Endothelial cell of umbilical vein (primary cell): ENCODE results near the gene SLX1A. TPM values are rescaled to one million over a fixed set of nuclear protein-coding genes. Genes with fewer than 3 reads are reported as not detected.
"Not testable (repeated sequence)": the region's sequence is repeated elsewhere in the genome, so short reads cannot be mapped to it uniquely, and the experiment has no call there.

Experiments
- BruUV-seq: library from RNA; stranded (reverse); fragments of 400-500 nt; replicated peaks from 2 replicates; lab custom pipeline; 2021; lab: Mats Ljungman, UMichigan
- CTCF ChIA-PET: fragments of 300-600, 350-600 bp; sonication (Branson Sonifier 250); formaldehyde crosslinking; loops from one replicate; lab custom pipeline; 2021; ENCODE audit warnings: antibody characterized with exemption, inconsistent platforms; lab: Charles Lee
- POLR2A ChIA-PET: fragments of 300-600, 350-600 bp; sonication (Branson Sonifier 250); formaldehyde crosslinking; loops from one replicate; lab custom pipeline; 2021; ENCODE audit warnings: antibody characterized with exemption, inconsistent platforms; lab: Charles Lee
- DNase-seq: peaks from one replicate; pipeline ENCODE4 v3.0.0-alpha.2; 2011; ENCODE audit warnings: low read depth, low spot score
- FAIRE-seq: peaks from 2 replicates; lab custom pipeline; 2011; peaks lifted over from hg19 to GRCh38; lab: Jason Lieb, UNC
- H2AFZ ChIP-seq: 2 replicates; pipeline ENCODE4 v1.6.0; 2012; ENCODE audit warnings: low read depth, low read length, control low read depth, inconsistent platforms
- H3K27ac ChIP-seq: 2 replicates; pipeline ENCODE4 v1.5.1; 2011; ENCODE audit warnings: low read depth, mild to moderate bottlenecking, control low read depth, low read length, moderate library complexity; ENCODE audit not compliant: insufficient read depth
- H3K27me3 ChIP-seq, 2 experiments: 2 replicates each; pipeline versions ENCODE4 v1.6.0 to v1.6.1; 2011; ENCODE audit warnings: low read length in 2 of 2, mixed read lengths in 1 of 2; ENCODE audit not compliant: control insufficient read depth in 2 of 2, insufficient read depth in 2 of 2
- H3K36me3 ChIP-seq, 2 experiments: 2 replicates in 1 of 2; 3 replicates in 1 of 2; pipeline ENCODE4 v1.5.1; 2011; ENCODE audit warnings: low read length in 2 of 2, mild to moderate bottlenecking in 1 of 2, moderate library complexity in 1 of 2; ENCODE audit not compliant: control insufficient read depth in 2 of 2, insufficient read depth in 2 of 2; ENCODE audit errors: extremely low read depth in 1 of 2
- H3K4me1 ChIP-seq: 3 replicates; pipeline ENCODE4 v1.5.1; 2011; ENCODE audit warnings: mild to moderate bottlenecking, low read length; ENCODE audit not compliant: control insufficient read depth, insufficient read depth; ENCODE audit errors: extremely low read depth
- H3K4me2 ChIP-seq: 2 replicates; pipeline ENCODE4 v1.6.1; 2011; ENCODE audit warnings: low read length, control low read depth, mixed read lengths; ENCODE audit not compliant: insufficient read depth
- H3K4me3 ChIP-seq, 3 experiments: fragments of 200-600 bp in 1 of 3; sonication (generic), shearing (Covaris generic) in 1 of 3; replicated peaks in 1 of 3; 2 replicates each; pipeline ENCODE4 v1.5.1; 2011 to 2016; ENCODE audit warnings: control low read depth in 3 of 3, low read length in 3 of 3, mild to moderate bottlenecking in 2 of 3, inconsistent platforms in 1 of 3, low read depth in 1 of 3, moderate library complexity in 1 of 3; ENCODE audit not compliant: insufficient read depth in 1 of 3
- H3K79me2 ChIP-seq: 2 replicates; pipeline ENCODE4 v1.6.0; 2012; ENCODE audit warnings: low read length, inconsistent platforms; ENCODE audit not compliant: control insufficient read depth, insufficient read depth
- H3K9ac ChIP-seq: replicated peaks from 2 replicates; pipeline ENCODE3; 2011; ENCODE audit warnings: low read length, control low read depth; ENCODE audit not compliant: insufficient read depth; ENCODE audit errors: extremely low read depth
- H3K9me1 ChIP-seq: replicated peaks from 3 replicates; pipeline ENCODE4 v1.6.0; 2011; ENCODE audit warnings: mild to moderate bottlenecking, low read length; ENCODE audit not compliant: control insufficient read depth, insufficient read depth; ENCODE audit errors: extremely low read depth
- H3K9me3 ChIP-seq: replicated peaks from 2 replicates; pipeline ENCODE4 v1.5.1; 2012; ENCODE audit warnings: low read length, inconsistent platforms; ENCODE audit not compliant: control insufficient read depth, insufficient read depth
- H4K20me1 ChIP-seq: replicated peaks from 2 replicates; pipeline ENCODE3; 2011; ENCODE audit warnings: mild to moderate bottlenecking, low read length; ENCODE audit not compliant: control insufficient read depth, insufficient read depth; ENCODE audit errors: extremely low read depth
- dilution Hi-C: fragments of 300-500 bp; cut with MboI; formaldehyde crosslinking; loops from one replicate; pipeline ENCODE4 v1.15.0; 2019; ENCODE audit warnings: low sequenced_read_pairs; ENCODE audit not compliant: extremely low pct_ligation_motif_present
- intact Hi-C: fragments of 100-400 bp; cut with micrococcal nuclease; formaldehyde crosslinking; loops from one replicate; pipeline ENCODE4 v1.10.0; 2022
- polyA plus RNA-seq, 4 experiments: library from polyadenylated mRNA; depleted of rRNA in 3 of 4; stranded (reverse) in 3 of 4; unstranded in 1 of 4; fragments of >200 nt; gene quantifications; 2 replicates each; pipeline versions ENCODE4 v1.2.1 to v1.2.3, GENCODE V29; 2011 to 2012; ENCODE audit warnings: missing spikeins in 1 of 4
- small RNA-seq: library from RNA; depleted of rRNA; stranded (forward); fragments of <200 nt; gene quantifications from one replicate; pipeline ENCODE3, GENCODE V24; 2012; ENCODE audit warnings: low replicate concordance, low read depth; ENCODE audit not compliant: insufficient read depth, insufficient read length
- total RNA-seq: library from RNA; stranded (reverse); gene quantifications from 2 replicates; pipeline ENCODE4 v1.2.3, GENCODE V29; 2021

Gene SLX1A
- total and polyA plus RNA-seq, 2 donors (not counting 3 experiments of a cell fraction or from before 2014, with no cell fraction given) = 28.9 to 30.9 TPM

- DNase-seq, H3K9me1 ChIP-seq, H3K27me3 ChIP-seq, intact Hi-C loops, H3K4me3 ChIP-seq, CTCF ChIA-PET, H3K9me3 ChIP-seq, H3K27ac ChIP-seq, H2AFZ ChIP-seq, H4K20me1 ChIP-seq, POLR2A ChIA-PET, H3K79me2 ChIP-seq, H3K4me1 ChIP-seq, H3K4me2 ChIP-seq, H3K9ac ChIP-seq, H3K36me3 ChIP-seq, dilution Hi-C loops, BruUV-seq: not testable (repeated sequence)
- peak; percentile 73 for FAIRE-seq
Measured at GRCh38 chr16:30209032-30209431, 15.4 kb downstream of the SLX1A start.

GRCh38 chr16:30211414-30211813 lies 17.7 kb downstream of the SLX1A start:
- H3K36me3 ChIP-seq, H3K27me3 ChIP-seq, H3K4me3 ChIP-seq, CTCF ChIA-PET, H3K4me1 ChIP-seq, H3K9me1 ChIP-seq, H3K27ac ChIP-seq, H3K79me2 ChIP-seq, H2AFZ ChIP-seq, intact Hi-C loops, H3K9me3 ChIP-seq, POLR2A ChIA-PET, H3K4me2 ChIP-seq, dilution Hi-C loops, H3K9ac ChIP-seq, H4K20me1 ChIP-seq, FAIRE-seq, BruUV-seq, DNase-seq: not testable (repeated sequence)

DNA sequence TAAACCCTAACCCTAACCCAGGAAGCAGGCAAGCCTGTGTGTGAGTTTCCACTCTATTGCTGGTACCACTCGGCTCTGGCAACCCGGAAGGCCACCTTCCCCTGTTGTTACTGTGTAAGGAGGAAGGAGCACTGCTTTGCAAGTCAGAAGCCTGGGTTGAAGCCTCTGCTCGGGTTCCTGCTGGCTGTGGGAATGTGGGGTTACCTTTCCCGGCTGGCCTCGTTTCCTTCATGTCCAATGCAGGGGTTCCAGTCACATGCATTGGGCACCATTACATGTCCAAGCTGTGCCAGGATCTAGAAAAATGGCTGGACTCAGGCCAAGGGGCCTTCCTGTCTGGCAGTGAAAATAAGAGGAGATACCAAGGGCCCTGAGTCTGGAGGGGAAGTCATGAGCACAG lies 23.4 kb downstream of the SLX1A start:
- BruUV-seq = not testable (repeated sequence)

More for the DNA sequence above, 23.4 kb downstream of the SLX1A start:
- H4K20me1 ChIP-seq, FAIRE-seq, H3K9me3 ChIP-seq, CTCF ChIA-PET, H3K9ac ChIP-seq, H3K27ac ChIP-seq, H3K4me2 ChIP-seq, H3K4me1 ChIP-seq, intact Hi-C loops, H2AFZ ChIP-seq, H3K9me1 ChIP-seq, DNase-seq, H3K36me3 ChIP-seq, dilution Hi-C loops, H3K4me3 ChIP-seq, POLR2A ChIA-PET, H3K79me2 ChIP-seq, H3K27me3 ChIP-seq: not testable (repeated sequence)

Small RNAs within 50 kb of the gene (small RNA-seq; reads per million reads assigned to genes)
- not detected for gene AC106782.4

Other genes with a start within 250 kb of the SLX1A start
- gene TMEM219, start 231.8 kb upstream of the SLX1A start, total RNA-seq = 99.4 and 110 TPM in 2 replicates
- 182 and 201 TPM in 2 replicates for gene TMEM219, start 231.8 kb upstream of the SLX1A start, polyA plus RNA-seq
- 112 and 114 TPM in 2 replicates for gene TAOK2, start 220.0 kb upstream of the SLX1A start, total RNA-seq
- 52.8 and 57.5 TPM in 2 replicates for gene TAOK2, start 220.0 kb upstream of the SLX1A start, polyA plus RNA-seq
- gene HIRIP3, start 198.3 kb upstream of the SLX1A start, total RNA-seq = 8.6 and 8.7 TPM in 2 replicates
- gene HIRIP3, start 198.3 kb upstream of the SLX1A start, polyA plus RNA-seq = 6.7 and 7.2 TPM in 2 replicates
- gene INO80E, start 197.6 kb upstream of the SLX1A start, total RNA-seq = 76.4 and 84.1 TPM in 2 replicates
- 41.7 and 42.7 TPM in 2 replicates for gene INO80E, start 197.6 kb upstream of the SLX1A start, polyA plus RNA-seq
- gene DOC2A, start 182.8 kb upstream of the SLX1A start, total RNA-seq = 0.58 and 0.60 TPM in 2 replicates
- 0.63 and 1.1 TPM in 2 replicates for gene DOC2A, start 182.8 kb upstream of the SLX1A start, polyA plus RNA-seq
- gene C16orf92, start 170.7 kb upstream of the SLX1A start, total RNA-seq = not detected in 2 replicates
- not detected in 2 replicates for gene C16orf92, start 170.7 kb upstream of the SLX1A start, polyA plus RNA-seq
- 0.86 and 0.99 TPM in 2 replicates for gene TLCD3B, start 162.6 kb upstream of the SLX1A start, total RNA-seq
- 0.37 and 0.59 TPM in 2 replicates for gene TLCD3B, start 162.6 kb upstream of the SLX1A start, polyA plus RNA-seq
- gene ALDOA, start 128.1 kb upstream of the SLX1A start, total RNA-seq = 1,029 and 1,114 TPM in 2 replicates
- gene ALDOA, start 128.1 kb upstream of the SLX1A start, polyA plus RNA-seq = 871 and 972 TPM in 2 replicates
- gene PPP4C, start 117.9 kb upstream of the SLX1A start, total RNA-seq = 159 and 167 TPM in 2 replicates
- gene PPP4C, start 117.9 kb upstream of the SLX1A start, polyA plus RNA-seq = 327 and 378 TPM in 2 replicates
- gene TBX6, start 102.0 kb upstream of the SLX1A start, total RNA-seq = 0.42 and 0.60 TPM in 2 replicates
- 0.30 and 0.40 TPM in 2 replicates for gene TBX6, start 102.0 kb upstream of the SLX1A start, polyA plus RNA-seq
- 46.1 and 47.6 TPM in 2 replicates for gene YPEL3, start 97.7 kb upstream of the SLX1A start, total RNA-seq
- 78.0 and 89.7 TPM in 2 replicates for gene YPEL3, start 97.7 kb upstream of the SLX1A start, polyA plus RNA-seq
- 17.9 and 18.6 TPM in 2 replicates for gene GDPD3, start 80.3 kb upstream of the SLX1A start, total RNA-seq
- 7.8 and 8.0 TPM in 2 replicates for gene GDPD3, start 80.3 kb upstream of the SLX1A start, polyA plus RNA-seq
- gene MAPK3, start 70.7 kb upstream of the SLX1A start, total RNA-seq = 138 and 143 TPM in 2 replicates
- gene MAPK3, start 70.7 kb upstream of the SLX1A start, polyA plus RNA-seq = 294 and 337 TPM in 2 replicates
- 6.1 and 6.6 TPM in 2 replicates for gene CORO1A, start 10.3 kb upstream of the SLX1A start, total RNA-seq
- 4.7 and 6.4 TPM in 2 replicates for gene CORO1A, start 10.3 kb upstream of the SLX1A start, polyA plus RNA-seq
- gene BOLA2B, start 209 bp upstream of the SLX1A start, total RNA-seq = 161 and 173 TPM in 2 replicates
- gene BOLA2B, start 209 bp upstream of the SLX1A start, polyA plus RNA-seq = 310 and 354 TPM in 2 replicates
- 12.2 and 18.1 TPM in 2 replicates for gene SULT1A3, start 5.4 kb downstream of the SLX1A start, total RNA-seq
- gene SULT1A3, start 5.4 kb downstream of the SLX1A start, polyA plus RNA-seq = 4.8 and 5.1 TPM in 2 replicates
- 19.3 and 23.5 TPM in 2 replicates for gene NPIPB13, start 54.6 kb downstream of the SLX1A start, total RNA-seq
- gene NPIPB13, start 54.6 kb downstream of the SLX1A start, polyA plus RNA-seq = 4.4 and 7.8 TPM in 2 replicates
- 75.7 and 76.4 TPM in 2 replicates for gene CD2BP2, start 161.4 kb downstream of the SLX1A start, total RNA-seq
- gene CD2BP2, start 161.4 kb downstream of the SLX1A start, polyA plus RNA-seq = 35.3 and 47.2 TPM in 2 replicates
- gene TBC1D10B, start 176.6 kb downstream of the SLX1A start, total RNA-seq = 57.4 and 63.0 TPM in 2 replicates
- 37.0 and 37.1 TPM in 2 replicates for gene TBC1D10B, start 176.6 kb downstream of the SLX1A start, polyA plus RNA-seq
- gene MYL11, start 180.9 kb downstream of the SLX1A start, total RNA-seq = 1.3 TPM in 1 of 2 replicates, not detected in the other
- gene MYL11, start 180.9 kb downstream of the SLX1A start, polyA plus RNA-seq = not detected in 2 replicates
- gene SEPTIN1, start 188.7 kb downstream of the SLX1A start, total RNA-seq = 0.75 and 1.2 TPM in 2 replicates
- 0.06 and 0.07 TPM in 2 replicates for gene SEPTIN1, start 188.7 kb downstream of the SLX1A start, polyA plus RNA-seq
- 15.1 and 15.3 TPM in 2 replicates for gene ZNF48, start 201.5 kb downstream of the SLX1A start, total RNA-seq
- gene ZNF48, start 201.5 kb downstream of the SLX1A start, polyA plus RNA-seq = 16.1 TPM in 2 replicates
- 10.3 and 11.7 TPM in 2 replicates for gene ZNF771, start 213.7 kb downstream of the SLX1A start, total RNA-seq
- gene ZNF771, start 213.7 kb downstream of the SLX1A start, polyA plus RNA-seq = 16.8 and 28.8 TPM in 2 replicates
- 65.2 and 68.0 TPM in 2 replicates for gene DCTPP1, start 236.2 kb downstream of the SLX1A start, total RNA-seq
- gene DCTPP1, start 236.2 kb downstream of the SLX1A start, polyA plus RNA-seq = 82.0 and 88.6 TPM in 2 replicates